Omental fat pad (tissue), 4 donors: ENCODE data around the gene NOC4L. TPM values are rescaled to one million over a fixed set of nuclear protein-coding genes. Genes with fewer than 3 reads are reported as not detected.

ENCODE experiments used
- ATAC-seq: fragments of 150-250 bp; one replicate; pipeline ENCODE4 v1.9.1; 2016; ENCODE audit warnings: mild to moderate bottlenecking, moderate library complexity; ENCODE audit not compliant: low FRiP score
- DNase-seq: peaks from one replicate; pipeline ENCODE4 v3.0.0-alpha.2; 2019; ENCODE audit warnings: low spot score
- total RNA-seq, 4 donors: library from RNA; depleted of rRNA; stranded (reverse); fragments of >200 nt; gene quantifications; one replicate each; pipeline ENCODE4 v1.1.0, GENCODE V29; 2016
- TF ChIP-seq, protein P1 (sequence below), 3 donors: fragments of 450-650 bp; IDR thresholded peaks; one replicate each; pipeline ENCODE4 v1.5.1; 2016 to 2017; ENCODE audit warnings: antibody characterized with exemption in 3 of 3, mild to moderate bottlenecking in 3 of 3, moderate library complexity in 2 of 3

NOC4L gene
- total RNA-seq, 4 donors from 2014 or later: 6.4 to 16.1 (median 9.3) TPM

DNA sequence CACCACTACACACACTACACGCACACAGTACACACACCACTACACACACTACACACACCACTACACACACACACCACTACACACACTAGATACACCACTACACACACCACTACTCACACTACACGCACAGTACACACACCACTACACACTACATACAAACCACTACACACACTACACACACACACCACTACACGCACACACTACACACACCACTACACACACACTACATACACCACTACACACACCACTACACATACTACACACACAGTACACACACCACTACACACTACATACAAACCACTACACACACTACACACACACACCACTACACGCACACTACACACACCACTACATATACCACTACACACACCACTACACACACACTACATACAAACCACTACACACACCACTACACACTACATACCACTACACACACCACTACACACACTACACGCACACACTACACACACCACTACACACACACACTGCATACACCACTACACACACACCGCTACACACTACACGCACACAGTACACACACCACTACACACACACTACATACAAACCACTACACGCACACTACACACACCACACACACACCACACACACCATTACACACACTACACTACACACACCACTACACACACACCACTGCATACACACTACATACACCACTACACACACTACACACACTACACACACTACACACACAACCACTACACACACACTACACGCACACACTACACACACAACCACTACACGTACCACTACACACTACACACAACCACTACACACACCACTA, 11.7 kb downstream of the NOC4L start:
- ATAC-seq (no peak), DNase-seq (no peak)
- TF ChIP-seq, protein P1, sequence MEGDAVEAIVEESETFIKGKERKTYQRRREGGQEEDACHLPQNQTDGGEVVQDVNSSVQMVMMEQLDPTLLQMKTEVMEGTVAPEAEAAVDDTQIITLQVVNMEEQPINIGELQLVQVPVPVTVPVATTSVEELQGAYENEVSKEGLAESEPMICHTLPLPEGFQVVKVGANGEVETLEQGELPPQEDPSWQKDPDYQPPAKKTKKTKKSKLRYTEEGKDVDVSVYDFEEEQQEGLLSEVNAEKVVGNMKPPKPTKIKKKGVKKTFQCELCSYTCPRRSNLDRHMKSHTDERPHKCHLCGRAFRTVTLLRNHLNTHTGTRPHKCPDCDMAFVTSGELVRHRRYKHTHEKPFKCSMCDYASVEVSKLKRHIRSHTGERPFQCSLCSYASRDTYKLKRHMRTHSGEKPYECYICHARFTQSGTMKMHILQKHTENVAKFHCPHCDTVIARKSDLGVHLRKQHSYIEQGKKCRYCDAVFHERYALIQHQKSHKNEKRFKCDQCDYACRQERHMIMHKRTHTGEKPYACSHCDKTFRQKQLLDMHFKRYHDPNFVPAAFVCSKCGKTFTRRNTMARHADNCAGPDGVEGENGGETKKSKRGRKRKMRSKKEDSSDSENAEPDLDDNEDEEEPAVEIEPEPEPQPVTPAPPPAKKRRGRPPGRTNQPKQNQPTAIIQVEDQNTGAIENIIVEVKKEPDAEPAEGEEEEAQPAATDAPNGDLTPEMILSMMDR (IDR thresholded peaks at IDR 0.05): no peak

DNA sequence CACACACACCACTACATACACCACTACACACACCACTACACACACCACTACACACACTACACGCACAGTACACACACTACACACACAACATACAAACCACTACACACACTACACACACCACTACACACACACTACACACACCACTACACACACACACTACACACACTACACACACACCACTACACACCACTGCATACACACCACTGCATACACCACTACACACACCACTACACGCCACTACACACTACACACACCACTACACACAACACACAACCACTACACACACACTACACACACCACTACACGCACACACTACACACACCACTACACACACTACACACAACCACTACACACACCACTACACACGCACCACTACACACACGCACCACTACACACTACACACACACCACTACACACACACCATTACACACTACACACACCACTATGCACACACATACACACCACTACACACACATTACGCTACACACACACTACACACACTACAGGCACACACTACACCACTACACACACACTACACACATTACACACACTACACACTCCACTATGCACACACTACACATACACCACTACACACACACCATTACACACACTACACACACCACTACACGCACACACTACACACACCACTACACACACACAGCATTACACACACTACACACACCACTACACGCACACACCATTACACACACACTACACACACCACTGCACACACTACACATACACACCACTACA, 12.5 kb downstream of the NOC4L start:
- ATAC-seq: no peak
- no peak for DNase-seq
- TF ChIP-seq, protein P1 (IDR thresholded peaks at IDR 0.05): no peak

- DNase-seq: no peak
- TF ChIP-seq, protein P1 (IDR thresholded peaks at IDR 0.05): no peak
- no peak for ATAC-seq
These were observed 13.6 kb downstream of the NOC4L start for GRCh38 chr12:132157733-132158409.

DNA sequence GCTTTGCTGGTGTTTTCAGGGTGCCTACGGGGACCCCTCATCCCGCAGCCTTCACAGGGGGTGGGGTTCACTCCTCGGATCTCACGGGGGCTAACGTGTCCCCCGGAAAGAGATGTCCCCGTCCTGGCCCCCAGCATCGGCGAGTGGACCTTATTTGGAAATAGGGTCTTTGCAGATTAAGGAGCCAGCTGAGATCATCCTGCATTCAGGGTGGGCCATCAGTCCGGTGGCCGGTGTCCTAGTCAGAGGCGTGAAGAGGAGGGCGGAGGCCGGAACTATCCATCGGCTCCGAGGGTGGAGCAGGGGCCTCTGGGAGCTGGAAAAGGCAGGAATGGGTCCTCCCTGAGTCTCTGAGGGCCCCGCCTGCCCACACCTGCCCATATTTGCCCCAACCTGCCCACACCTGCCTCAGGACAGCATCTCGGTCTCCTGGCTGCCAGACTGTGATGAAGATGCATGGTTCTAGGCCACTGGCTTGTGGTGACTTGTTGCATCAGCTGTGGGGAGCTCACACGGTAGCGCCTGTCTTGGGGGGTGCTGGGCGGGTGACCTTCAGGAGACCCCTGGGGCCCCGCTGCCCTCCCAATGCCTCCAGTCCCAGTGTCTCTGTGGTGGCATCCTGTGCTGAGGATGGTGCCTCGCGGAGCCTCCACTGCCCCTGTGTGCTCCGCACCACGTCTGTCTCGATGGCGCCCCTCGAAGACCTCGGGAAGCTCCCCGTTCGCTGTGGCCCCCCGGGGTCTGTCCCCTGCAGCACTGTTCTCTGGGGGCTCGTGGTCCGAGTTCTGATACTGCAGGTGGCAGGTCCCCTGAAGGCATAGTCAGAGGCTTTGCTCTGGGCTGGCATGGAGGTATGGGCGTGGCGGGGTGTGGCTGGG, 14.7 kb downstream of the NOC4L start:
- TF ChIP-seq, protein P1 (IDR thresholded peaks at IDR 0.05): no peak
- no peak for ATAC-seq
- no peak for DNase-seq

- DNase-seq (no peak), ATAC-seq (no peak)
- TF ChIP-seq, protein P1 (IDR thresholded peaks at IDR 0.05): no peak
These were observed 15.3 kb downstream of the NOC4L start for GRCh38 chr12:132159555-132160003.

- TF ChIP-seq, protein P1 (IDR thresholded peaks at IDR 0.05): no peak
- ATAC-seq: no peak
- DNase-seq: no peak
These were observed 15.8 kb downstream of the NOC4L start for GRCh38 chr12:132160016-132160415.
